Parietal lobe (tissue), 1 donor: Measurements from ENCODE around the gene DCLRE1B. TPM values are rescaled to one million over a fixed set of nuclear protein-coding genes. Genes with fewer than 3 reads are reported as not detected.

Experiments used
- total RNA-seq: library from RNA; depleted of rRNA; stranded (reverse); fragments of >200 nt; gene quantifications from one replicate; pipeline ENCODE4 v1.2.3, GENCODE V29; 2014

Gene DCLRE1B
- total RNA-seq: 7.5 TPM

DNA sequence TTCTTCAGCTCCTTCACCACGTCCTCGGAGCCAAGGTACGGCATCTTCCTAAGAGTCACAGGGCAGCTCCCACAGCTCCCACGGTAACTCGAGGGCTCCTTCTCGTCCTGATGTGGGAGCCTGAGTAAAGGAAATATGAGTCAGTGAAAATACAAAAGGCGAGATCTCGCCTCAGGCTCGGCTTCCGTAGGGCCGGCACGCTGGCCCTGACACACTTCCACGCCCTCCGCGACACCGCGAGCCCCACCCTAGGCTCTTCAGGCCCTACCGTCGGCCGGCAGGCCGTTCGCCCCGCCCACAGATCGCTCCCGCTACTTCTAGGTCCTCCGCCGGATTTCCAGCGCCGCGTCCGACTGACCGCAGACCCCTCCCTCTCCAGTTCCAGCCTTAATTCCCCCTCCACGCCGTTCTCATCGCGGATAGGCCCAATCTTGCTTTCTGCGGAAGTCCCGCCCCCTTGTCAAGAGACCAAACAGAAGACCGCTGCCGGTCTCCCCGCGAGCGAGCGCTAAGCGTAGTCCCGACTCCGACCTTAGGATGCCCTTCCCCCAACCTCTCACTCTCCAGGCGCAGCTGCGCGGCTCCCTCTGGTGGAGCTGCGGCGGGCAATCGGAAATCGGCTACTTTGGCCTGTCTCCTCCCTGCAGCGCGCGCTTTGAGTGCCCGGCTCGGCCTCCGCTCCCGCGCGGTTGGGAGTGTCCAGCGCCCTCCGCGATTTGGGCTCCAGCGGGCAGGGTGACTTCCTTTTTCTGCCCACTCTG lies at the start of gene DCLRE1B, which contains the start of gene AP4B1:
TSS of gene DCLRE1B (plus strand) at position 653 of the 761 bp plus-strand sequence. CDS start 261 bp downstream, outside the sequence.
TSS of gene AP4B1 (minus strand) at position 126 of the 761 bp plus-strand sequence. CDS start at position 44, 82 bp downstream.

DNA sequence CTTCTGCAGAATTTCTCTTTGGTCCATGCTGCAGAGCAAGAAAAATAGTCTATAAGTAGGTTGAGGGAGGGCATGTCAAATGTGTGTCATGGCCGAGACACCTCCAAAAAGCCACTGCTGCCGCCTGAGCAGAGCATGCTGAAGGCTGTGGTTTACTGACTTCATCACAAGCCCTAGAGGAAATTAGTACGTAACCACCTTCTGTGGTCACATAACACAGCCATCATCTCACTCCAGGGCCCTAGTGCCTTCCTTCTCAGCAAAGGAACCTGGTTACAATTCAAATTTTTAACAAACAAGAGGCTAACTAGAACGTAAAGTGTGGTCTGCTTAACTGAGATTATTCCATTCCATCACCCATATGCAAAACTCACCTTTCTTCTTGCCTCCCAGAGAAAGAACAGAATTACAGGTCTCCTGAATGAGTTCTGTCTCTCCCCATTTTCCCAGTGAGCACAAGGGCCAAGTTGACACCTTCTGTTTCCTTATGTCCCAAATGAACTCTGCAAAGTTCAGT lies 33.5 kb upstream of the DCLRE1B start, which contains the start of gene PTPN22:
TSS of gene PTPN22 (minus strand) at position 116 of the 517 bp plus-strand sequence.

GRCh38 chr1:113887402-113888175 lies 17.5 kb upstream of the DCLRE1B start, which contains the start of gene BCL2L15:
BCL2L15 (minus strand) TSS chr1:113887581; CDS start chr1:113887375, 206 bp downstream.

GRCh38 chr1:113928941-113929749 lies 24.0 kb downstream of the DCLRE1B start, which contains the start of gene HIPK1:
HIPK1 (plus strand) TSS chr1:113929324.

Other genes starting within 250 kb of the DCLRE1B start
- 59.8 TPM for gene PHTF1, start 145.8 kb upstream of the DCLRE1B start, total RNA-seq
- 51.0 TPM for gene RSBN1, start 92.8 kb upstream of the DCLRE1B start, total RNA-seq
- gene PTPN22, start 33.6 kb upstream of the DCLRE1B start, total RNA-seq: 0.63 TPM
- 3.8 TPM for gene BCL2L15, start 17.7 kb upstream of the DCLRE1B start, total RNA-seq
- 56.0 TPM for gene AP4B1, start 527 bp upstream of the DCLRE1B start, total RNA-seq
- gene HIPK1, start 24.0 kb downstream of the DCLRE1B start, total RNA-seq: 48.5 TPM
- gene OLFML3, start 74.1 kb downstream of the DCLRE1B start, total RNA-seq: 8.1 TPM
- 21.3 TPM for gene SYT6, start 248.5 kb downstream of the DCLRE1B start, total RNA-seq